GM20431 (cell line): ENCODE results near the gene DAZAP1.
"Not testable (repeated sequence)": the region's sequence is repeated elsewhere in the genome, so short reads cannot be mapped to it uniquely, and the experiment has no call there.

ENCODE experiments used
- in situ Hi-C: fragments of 300-500 bp; cut with MseI, MboI; formaldehyde crosslinking; loops from one replicate; pipeline ENCODE4 v1.15.0; 2020; ENCODE audit warnings: low sequenced_read_pairs; ENCODE audit not compliant: unreplicated experiment

Gene DAZAP1

DNA sequence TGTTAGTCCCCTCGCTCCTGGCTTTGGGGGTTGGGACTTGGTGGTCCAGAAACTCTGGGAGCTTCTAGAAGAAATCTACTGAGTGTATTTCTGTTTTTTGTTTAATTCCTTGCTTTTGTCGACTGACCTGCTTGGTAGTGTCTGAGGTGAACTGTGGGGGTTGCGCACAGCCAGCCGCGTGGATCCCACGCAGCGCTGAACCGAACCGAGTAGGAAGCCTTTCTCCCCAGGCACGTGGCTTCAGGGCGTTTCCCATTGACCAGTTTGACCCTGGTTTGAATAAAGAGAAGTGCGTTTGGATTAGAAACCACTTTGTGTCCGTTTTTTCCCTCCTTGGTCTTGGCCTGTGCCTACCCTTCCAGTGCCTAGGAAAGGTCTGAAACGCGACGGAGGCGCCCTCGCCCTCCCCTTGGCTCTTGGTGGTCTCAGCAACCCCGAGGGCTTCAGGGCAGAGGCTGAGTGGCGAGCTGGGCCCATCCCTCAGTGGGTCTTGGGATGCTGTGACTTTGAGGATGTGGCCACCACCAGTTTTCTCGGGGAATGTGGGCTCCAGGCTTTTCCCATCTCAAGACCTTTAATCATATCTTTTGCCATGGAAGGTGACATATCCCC lies 28.1 kb downstream of the DAZAP1 start:
- in situ Hi-C loops: no loop called here

DNA sequence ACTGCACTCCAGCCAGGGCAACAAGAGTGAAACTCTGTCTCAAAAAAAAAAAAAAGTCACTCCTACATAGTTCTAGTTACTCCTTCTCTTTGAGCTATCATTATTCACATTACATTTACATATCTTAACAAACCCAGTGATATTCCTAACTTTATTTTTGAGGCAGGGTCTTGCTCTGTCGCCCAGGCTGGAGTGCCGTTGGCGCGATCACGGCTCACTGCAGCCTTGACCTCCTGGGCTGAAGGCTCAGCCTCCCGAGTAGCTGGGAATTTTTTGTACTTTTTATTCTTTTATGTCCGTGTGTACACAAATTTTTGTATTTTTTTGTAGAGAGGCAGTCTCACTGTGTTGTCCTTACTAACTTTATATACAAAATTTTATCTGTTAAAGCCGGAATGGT lies 30.2 kb downstream of the DAZAP1 start:
- in situ Hi-C loops: no loop called here

DNA sequence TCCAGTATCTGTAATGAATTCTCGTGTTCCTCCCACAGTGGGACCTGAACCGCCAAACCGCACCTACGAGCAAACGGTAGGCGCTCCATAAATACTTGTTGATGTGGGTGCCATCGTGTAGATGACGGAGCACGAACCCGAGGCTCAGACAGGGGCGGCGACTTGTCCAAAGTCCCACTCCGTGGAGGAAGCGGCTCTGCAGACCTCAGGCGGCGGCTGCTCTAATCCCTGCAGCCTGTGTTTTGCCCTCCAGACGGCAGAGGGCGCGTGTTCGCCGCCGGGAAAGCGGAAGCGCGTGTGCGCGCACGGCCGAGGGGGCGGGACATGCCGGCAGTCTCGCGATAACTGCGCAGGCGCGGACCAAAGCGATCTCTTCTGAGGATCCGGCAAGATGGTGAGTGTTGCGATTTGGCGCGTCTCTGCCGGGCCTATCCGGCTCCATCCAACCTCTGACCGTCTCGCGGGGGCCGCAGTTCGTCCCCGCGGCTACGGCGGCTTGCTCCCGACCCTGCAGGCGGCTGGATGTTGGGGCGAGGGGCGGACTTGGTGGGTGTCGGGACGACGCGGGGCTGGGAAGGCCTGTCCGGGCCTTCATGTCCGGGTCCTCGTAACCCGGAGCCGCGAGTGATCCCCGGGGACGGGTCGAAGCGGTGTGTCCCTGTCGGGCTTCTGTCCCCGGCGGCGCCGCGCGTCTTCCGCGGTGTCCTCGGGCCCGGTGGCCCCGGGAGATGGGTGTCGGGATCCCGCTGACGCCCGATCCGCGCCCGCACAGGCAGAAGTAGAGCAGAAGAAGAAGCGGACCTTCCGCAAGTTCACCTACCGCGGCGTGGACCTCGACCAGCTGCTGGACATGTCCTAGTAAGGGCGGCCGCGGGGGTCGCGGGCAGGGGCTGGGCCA lies 30.9 kb downstream of the DAZAP1 start, which contains the start of gene RPS15:
RPS15 (plus strand) TSS at position 362 of the 898 bp plus-strand sequence; CDS start at position 392, 30 bp downstream.
- in situ Hi-C loops: no loop called here

DNA sequence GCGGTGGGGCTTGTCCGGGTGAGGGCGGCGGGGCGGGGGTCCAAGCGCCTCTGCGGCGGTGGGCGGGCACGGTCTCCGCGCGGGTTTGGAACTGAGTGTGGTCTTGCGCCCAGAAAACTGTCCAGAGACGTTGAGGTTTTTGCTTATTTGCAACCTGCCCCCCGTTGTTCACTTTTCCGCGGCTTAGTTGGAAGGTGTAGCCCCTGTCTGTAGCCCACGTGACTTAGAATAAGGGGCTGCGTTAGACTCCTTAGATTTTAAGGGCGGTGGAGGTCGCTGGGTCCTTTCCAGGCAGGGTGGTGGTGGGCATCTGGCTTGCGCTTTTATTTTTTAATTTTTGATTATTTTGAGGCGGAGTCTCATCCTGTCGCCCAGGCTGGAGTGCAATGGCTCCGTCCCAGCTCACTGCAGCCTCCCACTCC lies 31.6 kb downstream of the DAZAP1 start:
- in situ Hi-C loops: no loop called here

DNA sequence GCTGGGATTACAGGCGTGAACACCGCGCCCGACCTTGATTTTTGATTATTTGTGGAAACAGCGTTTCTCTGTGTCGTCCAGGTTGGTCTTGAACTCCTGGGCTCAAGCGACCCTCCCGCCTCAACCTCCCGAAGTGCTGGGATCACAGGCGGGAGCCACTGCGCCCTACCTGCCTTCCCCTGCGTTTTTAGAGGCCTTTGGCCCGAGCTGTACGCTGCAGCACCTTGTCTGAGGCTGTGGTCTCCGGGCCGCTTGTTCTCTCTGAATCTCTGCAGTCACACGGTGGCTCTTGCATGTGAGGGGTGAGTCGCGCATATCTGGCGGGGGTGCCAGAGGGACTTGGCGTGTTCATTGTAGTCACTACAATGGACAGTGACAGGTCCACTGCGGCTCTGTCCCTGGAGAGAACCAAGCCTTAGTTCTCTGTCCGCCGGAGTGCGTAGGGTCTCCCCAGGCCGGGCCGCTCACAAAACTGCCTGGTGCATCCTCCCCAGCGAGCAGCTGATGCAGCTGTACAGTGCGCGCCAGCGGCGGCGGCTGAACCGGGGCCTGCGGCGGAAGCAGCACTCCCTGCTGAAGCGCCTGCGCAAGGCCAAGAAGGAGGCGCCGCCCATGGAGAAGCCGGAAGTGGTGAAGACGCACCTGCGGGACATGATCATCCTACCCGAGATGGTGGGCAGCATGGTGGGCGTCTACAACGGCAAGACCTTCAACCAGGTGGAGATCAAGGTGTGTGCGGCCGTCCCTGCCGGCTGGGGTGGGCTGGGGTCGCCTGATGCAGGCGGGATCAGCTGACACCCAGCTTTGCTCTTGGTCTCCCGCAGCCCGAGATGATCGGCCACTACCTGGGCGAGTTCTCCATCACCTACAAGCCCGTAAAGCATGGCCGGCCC lies 32.4 kb downstream of the DAZAP1 start:
- in situ Hi-C loops: not testable (repeated sequence)

DNA sequence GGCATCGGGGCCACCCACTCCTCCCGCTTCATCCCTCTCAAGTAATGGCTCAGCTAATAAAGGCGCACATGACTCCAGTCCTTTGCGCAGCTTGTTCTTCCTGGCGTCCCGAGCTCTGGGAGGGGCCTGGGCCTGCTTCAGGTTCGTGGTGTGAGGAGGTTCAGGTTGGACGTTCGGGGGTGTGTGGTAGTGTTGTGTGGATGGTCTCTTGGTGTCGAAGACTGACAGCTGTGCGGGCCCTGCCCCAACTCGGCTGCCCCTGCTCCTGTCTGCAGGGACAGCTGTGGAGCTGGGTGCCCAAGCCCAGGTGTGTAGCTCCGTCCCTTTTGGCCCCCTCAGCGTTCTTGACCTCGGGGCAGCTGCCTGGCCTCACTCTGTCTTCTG lies 33.0 kb downstream of the DAZAP1 start:
- in situ Hi-C loops: no loop called here

DNA sequence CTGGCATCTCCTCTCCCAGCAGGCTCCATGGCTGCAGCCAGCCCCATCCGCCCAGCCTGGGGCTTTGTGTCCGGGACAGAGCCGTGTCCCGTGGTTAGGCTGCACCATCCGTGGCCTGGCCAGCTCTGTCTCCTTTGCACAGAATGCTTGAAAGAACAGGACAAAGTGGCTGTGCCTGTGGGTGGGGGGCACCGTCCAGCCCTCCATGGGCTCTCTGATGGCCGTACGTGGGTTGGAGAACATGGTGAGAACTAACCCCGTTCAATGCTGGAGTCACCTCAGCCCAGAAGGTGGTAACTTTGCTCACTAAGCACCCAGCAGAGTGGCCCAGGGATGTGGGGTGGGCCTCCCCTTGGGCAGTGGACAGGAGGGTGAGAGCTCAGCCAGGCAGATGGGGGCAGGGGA lies 33.6 kb downstream of the DAZAP1 start:
- in situ Hi-C loops: no loop called here

DNA sequence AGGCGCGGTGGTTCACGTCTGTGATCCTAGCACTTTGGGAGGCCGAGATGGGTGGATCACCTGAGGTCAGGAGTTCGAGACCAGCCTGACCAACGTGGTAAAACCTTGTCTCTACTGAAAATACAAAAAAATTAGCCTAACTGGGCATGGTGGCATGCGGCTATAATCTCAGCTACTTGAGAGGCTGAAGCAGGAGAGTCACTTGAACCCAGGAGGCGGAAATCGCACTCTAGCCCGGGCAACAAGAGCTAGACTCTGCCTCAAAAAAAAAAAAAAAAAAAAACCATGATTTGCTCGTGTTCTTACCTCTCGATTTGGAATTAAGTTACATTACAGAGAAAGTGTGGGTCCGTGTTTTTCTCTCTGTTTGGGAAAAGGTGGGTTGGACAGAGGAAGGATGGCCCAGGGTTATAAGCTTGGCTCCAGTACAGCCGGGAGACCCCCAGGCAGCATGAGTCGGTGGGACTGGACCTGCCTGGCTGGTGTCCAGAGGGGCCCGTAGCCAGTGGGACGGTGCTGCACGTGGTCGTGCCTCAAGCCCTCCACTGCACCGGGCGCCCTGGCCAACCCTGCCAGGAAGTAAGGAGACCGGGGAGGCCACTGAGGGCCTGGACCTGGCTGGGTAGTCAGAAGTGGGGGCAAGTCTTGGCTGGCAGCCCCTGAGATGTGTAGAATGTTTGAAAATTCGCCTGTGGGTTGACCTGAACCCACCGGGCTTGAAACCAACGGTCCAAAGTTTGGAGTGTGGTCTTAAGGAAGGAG lies 34.5 kb downstream of the DAZAP1 start:
- in situ Hi-C loops: no loop called here

DNA sequence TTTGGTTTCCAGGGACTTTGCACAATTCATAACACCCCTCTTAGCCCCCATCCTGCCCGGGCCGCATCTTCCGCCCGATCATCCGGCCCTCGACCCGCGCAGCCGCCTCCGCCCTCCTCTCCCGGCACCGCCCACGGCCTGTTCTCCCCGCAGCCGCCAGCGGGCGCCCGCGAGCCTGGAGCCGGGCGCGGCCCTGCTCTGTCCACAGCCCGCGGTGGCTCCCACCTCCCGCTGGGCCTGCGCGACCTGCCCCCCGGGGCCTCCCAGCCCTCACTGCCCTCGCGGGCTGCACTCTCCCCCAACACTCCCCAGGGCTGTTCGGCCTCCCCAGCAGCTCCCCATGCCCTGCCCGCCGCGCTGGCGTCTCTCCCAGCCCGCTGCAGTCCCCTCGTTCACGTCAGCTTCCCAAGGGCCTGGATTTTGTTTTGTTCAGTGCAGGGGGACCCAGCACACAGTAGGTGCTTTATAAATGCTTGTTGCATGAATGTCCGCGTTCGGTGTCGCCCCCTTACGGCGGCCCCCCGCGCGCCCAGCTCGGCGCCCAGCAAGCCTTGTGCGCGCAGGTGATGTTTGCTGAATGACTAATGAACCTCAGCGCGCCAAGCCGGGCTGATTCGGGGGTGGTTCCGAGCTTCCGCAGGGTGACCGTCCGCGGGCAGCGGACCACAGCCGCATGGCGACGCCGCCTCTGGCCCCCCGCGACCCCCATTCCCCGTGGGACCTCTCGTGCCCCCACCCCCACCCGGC lies 38.0 kb downstream of the DAZAP1 start:
- in situ Hi-C loops: no loop called here

DNA sequence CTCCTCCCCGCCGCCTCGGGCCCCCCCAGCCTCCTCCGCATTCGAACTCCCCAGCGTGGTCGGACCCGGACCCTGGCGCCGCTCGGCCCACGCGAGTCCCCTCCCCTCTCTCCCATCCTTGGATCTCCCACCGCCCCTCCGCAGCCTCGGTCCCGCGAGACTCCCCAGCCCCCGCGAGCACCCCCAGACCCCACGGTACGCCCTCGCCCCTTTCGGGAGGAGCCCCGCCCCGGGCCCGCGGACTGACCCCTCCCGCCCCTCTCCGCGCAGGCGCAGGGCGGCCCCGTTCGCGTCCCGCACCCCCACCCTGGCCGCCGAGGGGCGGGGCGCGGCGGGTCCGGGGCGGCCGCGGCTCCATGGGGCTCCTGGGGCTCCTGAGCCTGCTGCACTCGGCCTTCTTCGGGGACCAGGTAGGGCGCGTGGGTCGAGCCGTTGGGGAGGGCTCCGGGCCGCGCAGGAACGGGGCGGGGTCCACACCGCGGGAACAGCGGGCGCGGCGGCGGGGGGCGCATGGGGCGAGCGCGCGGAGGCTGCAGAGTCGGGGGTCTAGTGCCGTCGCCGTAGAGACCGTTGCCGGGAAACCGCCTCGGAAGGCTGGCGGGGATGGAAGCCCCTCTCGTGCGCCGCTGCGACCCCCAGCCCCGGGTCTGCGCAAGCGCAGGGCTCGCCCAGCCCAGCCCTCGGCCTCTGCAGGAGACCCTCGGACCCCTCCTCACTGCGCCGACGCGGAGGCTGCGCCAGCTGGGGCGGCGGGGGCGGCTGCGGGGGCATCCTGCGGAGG lies 38.7 kb downstream of the DAZAP1 start:
- in situ Hi-C loops: no loop called here

DNA sequence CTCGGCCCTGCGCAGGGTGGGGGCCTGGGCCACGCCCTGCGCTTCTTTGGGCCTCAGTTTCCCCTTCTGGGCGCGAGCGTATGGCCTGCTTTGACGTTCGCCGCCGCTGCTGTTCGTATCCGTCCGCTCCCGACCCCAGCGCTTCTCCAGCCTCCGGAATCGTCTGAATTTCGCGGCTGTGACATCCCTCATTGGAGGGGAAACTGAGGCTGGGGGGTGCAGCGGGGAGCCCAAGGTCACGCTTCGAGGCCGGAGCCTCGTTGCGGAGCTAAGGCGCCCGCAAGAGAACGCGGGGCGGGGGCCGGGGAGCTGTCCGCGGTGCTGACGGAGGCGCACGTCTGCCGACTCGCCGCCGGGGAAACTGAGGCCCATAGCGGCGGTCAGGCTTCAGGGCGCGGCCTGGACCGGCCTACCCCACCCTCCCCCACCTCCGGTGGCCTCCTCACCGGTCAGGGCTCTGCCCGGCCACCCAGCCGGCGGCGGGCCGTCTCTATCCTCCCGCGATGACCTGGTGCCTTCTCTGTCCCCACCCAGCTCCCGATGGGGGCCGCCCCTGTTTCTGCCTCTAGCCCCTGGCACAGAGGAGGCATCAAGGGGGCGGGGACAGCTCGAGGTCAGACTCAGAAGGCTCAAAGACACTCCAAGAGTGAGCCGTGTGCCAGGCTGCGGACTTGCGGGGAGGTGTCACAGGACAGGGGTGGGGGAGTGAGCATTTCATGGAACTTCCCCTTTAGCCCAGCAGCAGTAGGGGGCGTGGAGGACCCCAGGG lies 39.5 kb downstream of the DAZAP1 start:
- in situ Hi-C loops: no loop called here

DNA sequence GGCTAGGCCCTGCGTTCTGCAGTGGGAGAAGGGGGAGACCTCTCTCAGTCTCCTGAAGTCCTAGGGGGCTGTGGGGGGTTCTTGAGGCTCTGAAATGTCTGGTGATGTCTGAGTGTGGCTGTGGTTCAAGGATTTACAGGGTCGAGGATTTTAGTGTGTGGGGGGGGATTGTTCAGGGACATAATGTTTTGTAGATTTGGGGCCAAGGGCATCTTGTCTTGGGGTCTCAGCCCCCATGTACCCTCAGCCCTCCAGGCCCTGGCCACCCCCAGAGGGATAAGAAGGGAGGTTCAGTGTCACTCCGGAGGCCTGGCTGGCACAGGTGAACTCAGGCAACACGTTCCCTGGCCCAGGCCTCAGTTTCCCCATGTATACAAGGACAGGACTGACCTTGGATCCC lies 40.1 kb downstream of the DAZAP1 start:
- in situ Hi-C loops: no loop called here

DNA sequence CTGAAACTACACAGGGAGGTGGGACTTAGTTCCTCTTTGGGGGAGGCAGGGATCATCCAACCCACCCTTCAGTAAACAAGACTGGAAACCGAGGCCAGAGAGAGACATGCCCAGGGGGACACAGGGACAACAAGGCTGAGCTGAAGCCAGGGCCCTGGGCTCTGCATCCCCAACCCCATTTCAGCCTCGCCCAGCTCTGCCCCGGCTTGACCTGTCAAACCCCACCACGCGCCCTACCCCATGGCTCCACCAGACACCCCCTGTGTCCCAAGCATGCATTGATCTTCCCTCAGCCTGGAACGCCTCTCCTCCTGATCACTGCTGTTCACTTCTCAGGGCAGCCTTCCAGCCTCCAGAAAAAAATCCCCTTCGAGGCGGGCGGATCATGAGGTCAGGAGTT lies 40.6 kb downstream of the DAZAP1 start:
- in situ Hi-C loops: no loop called here

DNA sequence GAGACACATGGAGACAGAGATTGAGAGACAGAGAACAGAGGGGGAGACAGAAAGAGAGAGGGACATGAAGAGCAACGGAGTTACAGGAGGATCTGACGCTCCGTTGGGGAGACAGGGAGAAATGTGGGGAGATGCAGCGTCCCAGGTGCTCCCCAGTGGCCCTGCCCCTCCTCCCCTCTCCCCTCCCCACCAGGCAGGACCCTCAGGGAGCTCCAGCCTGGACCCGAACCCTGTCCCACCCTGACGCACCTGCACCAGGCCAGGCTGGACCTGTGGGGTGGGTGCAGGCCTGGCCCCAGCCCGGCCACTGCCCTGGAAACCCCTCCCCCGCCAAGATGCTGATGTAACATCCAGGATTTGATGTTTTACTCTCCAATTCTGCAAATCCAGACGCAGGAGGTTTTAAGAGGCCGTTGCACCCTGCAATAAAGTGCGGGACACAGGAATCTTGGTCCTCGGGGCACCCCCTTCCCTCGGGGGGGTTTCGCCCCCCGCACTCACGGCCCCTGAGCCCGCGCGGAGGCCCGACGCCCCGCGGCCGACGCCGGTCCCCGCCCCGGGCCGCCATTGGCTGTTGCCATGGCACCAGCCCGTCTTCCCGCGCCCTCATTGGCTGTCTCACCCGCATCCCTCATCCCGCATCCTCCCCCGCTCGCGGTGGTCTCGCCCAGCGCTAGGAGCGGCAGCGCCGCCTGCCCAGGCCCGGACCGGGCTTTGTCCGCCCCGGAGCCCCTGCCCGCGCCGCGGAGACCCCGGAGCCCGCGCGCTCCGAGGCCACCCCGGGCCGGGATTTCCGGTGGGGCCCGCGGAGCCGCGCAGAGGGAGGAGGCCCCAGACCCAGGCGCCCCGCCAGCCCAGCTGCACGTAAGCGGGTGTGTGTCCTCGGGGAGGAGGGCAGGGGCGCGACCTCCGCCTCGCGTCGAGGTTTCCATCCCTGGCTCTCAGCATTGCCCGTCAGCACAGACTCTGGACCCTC lies 42.4 kb downstream of the DAZAP1 start, which contains the start of gene APC2:
APC2 (plus strand) TSS at position 655 of the 976 bp plus-strand sequence. CDS start 2,881 bp downstream, outside the sequence.
- in situ Hi-C loops: no loop called here

DNA sequence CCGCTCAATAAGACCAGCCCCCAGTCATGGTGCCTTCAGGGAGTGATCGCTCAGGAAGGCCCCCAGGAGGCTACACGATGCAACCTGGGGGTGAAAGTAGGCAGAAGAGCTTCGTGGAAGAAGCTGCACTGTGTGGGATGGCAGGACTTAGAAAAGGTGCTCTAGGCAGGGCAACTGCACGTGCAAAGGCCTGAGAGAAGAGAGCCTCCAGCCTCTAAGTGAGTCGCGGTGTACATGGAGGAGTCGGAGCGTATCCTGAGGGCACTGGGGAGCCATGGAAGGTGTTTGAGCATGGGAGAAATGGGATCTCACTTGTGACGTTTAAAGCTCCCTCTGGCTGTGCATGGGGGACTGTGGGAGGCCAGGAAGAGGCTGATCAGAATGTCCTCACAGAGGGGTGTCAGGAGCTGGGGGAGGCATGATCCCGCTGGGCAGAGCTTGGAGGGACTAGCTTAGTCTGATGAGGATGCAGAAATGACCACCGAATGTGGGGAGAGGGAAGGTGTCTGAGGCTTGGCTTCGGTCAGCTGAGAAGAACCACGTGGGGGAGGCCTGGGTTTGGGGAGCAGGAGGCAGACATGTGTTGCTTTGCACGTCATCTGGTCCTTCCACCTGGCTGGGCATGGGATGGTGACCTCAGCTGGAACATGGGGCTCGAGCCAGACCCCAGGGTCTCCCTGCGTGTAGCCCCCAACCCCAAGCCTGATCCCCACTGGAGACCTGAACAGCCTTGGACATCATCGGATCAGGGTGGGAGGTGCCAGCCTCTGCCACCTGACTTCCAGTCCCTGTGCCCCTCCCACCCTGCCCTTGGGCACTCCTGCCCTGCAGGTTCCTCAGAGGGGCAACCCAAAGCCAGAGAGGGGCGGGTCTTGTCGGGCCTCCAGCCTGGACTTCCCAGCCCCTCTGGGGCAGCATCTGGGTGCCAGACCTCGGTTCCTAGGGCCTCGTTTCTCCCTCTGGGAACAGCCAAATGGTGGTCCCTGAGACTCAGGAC lies 43.6 kb downstream of the DAZAP1 start:
- in situ Hi-C loops: no loop called here
